GM12878 (cell line): ENCODE data around the gene DCUN1D4.

Experiments
- BCL3 ChIP-seq: IDR thresholded peaks from 2 replicates; pipeline ENCODE4 v1.6.1; 2011; ENCODE audit warnings: borderline replicate concordance, low read depth, mild to moderate bottlenecking, moderate library complexity, low read length; ENCODE audit not compliant: insufficient read depth, poor library complexity, severe bottlenecking
- CTCF ChIP-seq, 3 experiments: IDR thresholded peaks in 2 of 3; conservative IDR thresholded peaks in 1 of 3; 2 replicates each; pipeline ENCODE4 v1.5.1; 2011; ENCODE audit warnings: low read depth in 3 of 3, low read length in 3 of 3, mild to moderate bottlenecking in 3 of 3, control low read depth in 2 of 3, moderate library complexity in 2 of 3, inconsistent platforms in 1 of 3, mixed read lengths in 1 of 3; ENCODE audit not compliant: control insufficient read depth in 2 of 3, insufficient read depth in 1 of 3; ENCODE audit errors: extremely low read depth in 1 of 3
- E2F4 ChIP-seq: IDR thresholded peaks from 2 replicates; pipeline ENCODE4 v1.6.1; 2012; ENCODE audit warnings: low read depth, low read length, improper control_type of control experiment
- EZH2 ChIP-seq: IDR thresholded peaks from 2 replicates; pipeline ENCODE4 v1.6.1; 2012; ENCODE audit warnings: low read depth, mild to moderate bottlenecking, control low read depth, inconsistent platforms, low read length, borderline replicate concordance; ENCODE audit not compliant: control insufficient read depth
- HDAC6 ChIP-seq: fragments of 200-600 bp; sonication (generic); IDR thresholded peaks from one replicate; pipeline ENCODE4 v1.8.0; 2017; ENCODE audit warnings: antibody characterized with exemption; ENCODE audit not compliant: unreplicated experiment
- POLR2A ChIP-seq: IDR thresholded peaks from 2 replicates; pipeline ENCODE4 v1.6.1; 2011; ENCODE audit warnings: low read depth, mild to moderate bottlenecking, low read length
- SMC3 ChIP-seq: IDR thresholded peaks from 2 replicates; pipeline ENCODE4 v1.6.1; 2011; ENCODE audit warnings: low read length, improper control_type of control experiment, borderline replicate concordance
- SRF ChIP-seq, 2 experiments: IDR thresholded peaks; 2 replicates each; pipeline ENCODE4 v1.6.1; 2011; ENCODE audit warnings: low read depth in 2 of 2, low read length in 2 of 2, mild to moderate bottlenecking in 1 of 2, moderate library complexity in 1 of 2
- ZZZ3 ChIP-seq: IDR thresholded peaks from 2 replicates; pipeline ENCODE4 v1.6.1; 2011; ENCODE audit warnings: low read depth; ENCODE audit not compliant: control insufficient read depth, insufficient read length

GRCh38 chr4:51830156-51830720 is 12.7 kb upstream of the DCUN1D4 start:
- TF ChIP-seq BCL3: no peak
- TF ChIP-seq CTCF (IDR thresholded peaks at IDR 0.05 in 2 of 3, conservative IDR thresholded peaks at IDR 0.05 in 1 of 3; ENCODE audit: control insufficient read depth in 2 of 3, extremely low read depth in 1 of 3, insufficient read depth in 1 of 3, low read depth in 3 of 3, low read length in 3 of 3): no peak
- TF ChIP-seq POLR2A: no peak
- no peak for TF ChIP-seq HDAC6
- no peak for TF ChIP-seq SRF (IDR thresholded peaks at IDR 0.05; ENCODE audit: low read depth in 2 of 2, low read length in 2 of 2)
- no peak for TF ChIP-seq ZZZ3
- no peak for TF ChIP-seq SMC3
- TF ChIP-seq E2F4: no peak
- no peak for TF ChIP-seq EZH2
